ENCODE measurements around the gene STOML1.
A peak's percentile ranks its signal among the peaks of the same experiment; 100 is the strongest.
"Not testable (repeated sequence)": the region's sequence is repeated elsewhere in the genome, so short reads cannot be mapped to it uniquely, and the experiment has no call there.

The STOML1 gene

GRCh38 chr15:73987250-73987649 lies 4.8 kb downstream of the STOML1 start:
- no peak for DNase-seq (ENCODE audit: low read depth in 2 of 2)

GRCh38 chr15:73986776-73987056 lies 5.4 kb downstream of the STOML1 start:
- DNase-seq (ENCODE audit: low read depth in 2 of 2) = no peak

GRCh38 chr15:73986055-73986775 lies 5.9 kb downstream of the STOML1 start:
- DNase-seq (ENCODE audit: low read depth in 2 of 2) = no peak

GRCh38 chr15:73985101-73985873 lies 6.8 kb downstream of the STOML1 start:
- no peak for DNase-seq (ENCODE audit: low read depth in 2 of 2)

GRCh38 chr15:73984208-73984979 lies 7.7 kb downstream of the STOML1 start:
- DNase-seq (ENCODE audit: low read depth in 2 of 2) = no peak

GRCh38 chr15:73983773-73984172 lies 8.3 kb downstream of the STOML1 start:
- DNase-seq (ENCODE audit: low read depth in 2 of 2) = no peak

- DNase-seq (ENCODE audit: low read depth in 2 of 2) = no peak
These were observed 8.8 kb downstream of the STOML1 start for GRCh38 chr15:73983211-73983727.

- DNase-seq (ENCODE audit: low read depth in 2 of 2) = no peak
These were observed 9.7 kb downstream of the STOML1 start for GRCh38 chr15:73982222-73982962.

- no peak for DNase-seq (ENCODE audit: low read depth in 2 of 2)
These were observed 10.3 kb downstream of the STOML1 start for GRCh38 chr15:73981761-73982221.

GRCh38 chr15:73979636-73980035 lies 12.5 kb downstream of the STOML1 start:
- DNase-seq (ENCODE audit: low read depth in 2 of 2) = no peak

- no peak for DNase-seq (ENCODE audit: low read depth in 2 of 2)
These were observed 13.2 kb downstream of the STOML1 start for GRCh38 chr15:73978896-73979295.

- not testable (repeated sequence) for DNase-seq (ENCODE audit: low read depth in 2 of 2)
These were observed 16.5 kb downstream of the STOML1 start for GRCh38 chr15:73975440-73976125.

GRCh38 chr15:73973683-73974200 lies 18.4 kb downstream of the STOML1 start:
- DNase-seq (ENCODE audit: low read depth in 2 of 2) = not testable (repeated sequence)

- DNase-seq (ENCODE audit: low read depth in 2 of 2) = peak; percentile 59 to 74
These were observed 19.0 kb downstream of the STOML1 start for GRCh38 chr15:73972984-73973682.

- DNase-seq (ENCODE audit: low read depth in 2 of 2) = no peak
These were observed 22.8 kb downstream of the STOML1 start for GRCh38 chr15:73969151-73969759.

- DNase-seq (ENCODE audit: low read depth in 2 of 2) = no peak
These were observed 23.6 kb downstream of the STOML1 start for GRCh38 chr15:73968461-73968860.

GRCh38 chr15:73965758-73966113 lies 26.4 kb downstream of the STOML1 start:
- DNase-seq (ENCODE audit: low read depth in 2 of 2) = no peak

- peak; percentile 17 to 47 for DNase-seq (ENCODE audit: low read depth in 2 of 2)
These were observed 26.9 kb downstream of the STOML1 start for GRCh38 chr15:73965094-73965757.

- DNase-seq (ENCODE audit: low read depth in 2 of 2) = peak; percentile 73 to 79
These were observed 27.4 kb downstream of the STOML1 start for GRCh38 chr15:73964736-73965093.

All from stimulated activated CD8-positive, alpha-beta memory T cell treated with anti-CD3 and anti-CD28 coated beads, Interleukin-2, amount 100 ng/mL, for 48 hours (primary cell).